Retinal pigment epithelial cell (primary cell): Measurements from ENCODE around the gene THRB.

Source experiments
- DNase-seq: peaks from one replicate; pipeline ENCODE4 v3.0.0-alpha.2; 2010; ENCODE audit warnings: low read depth
- H3K4me3 ChIP-seq: 2 replicates; pipeline ENCODE4 v1.5.1; 2011; ENCODE audit warnings: mild to moderate bottlenecking, low read length, control low read depth, moderate library complexity
- CTCF ChIP-seq: conservative IDR thresholded peaks from 2 replicates; pipeline ENCODE4 v1.5.1; 2011; ENCODE audit warnings: low read depth, low read length, control low read depth, inconsistent platforms

THRB gene

GRCh38 chr3:24158761-24159454, 335.7 kb downstream of the THRB start:
- no peak for DNase-seq
- H3K4me3 ChIP-seq, result no peak overlapping the region
- TF ChIP-seq CTCF, result no peak

GRCh38 chr3:24157106-24157505, 337.5 kb downstream of the THRB start:
- no peak overlapping the region for H3K4me3 ChIP-seq
- no peak for DNase-seq
- no peak for TF ChIP-seq CTCF

GRCh38 chr3:24156466-24156865, 338.2 kb downstream of the THRB start:
- H3K4me3 ChIP-seq, result no peak overlapping the region
- no peak for TF ChIP-seq CTCF
- DNase-seq, result no peak

GRCh38 chr3:24155276-24155675, 339.4 kb downstream of the THRB start:
- no peak for TF ChIP-seq CTCF
- DNase-seq, result no peak
- no peak overlapping the region for H3K4me3 ChIP-seq

GRCh38 chr3:24154781-24155180, 339.9 kb downstream of the THRB start:
- DNase-seq, result no peak
- H3K4me3 ChIP-seq, result no peak overlapping the region
- no peak for TF ChIP-seq CTCF

- no peak overlapping the region for H3K4me3 ChIP-seq
- TF ChIP-seq CTCF, result no peak
- no peak for DNase-seq
Measured at GRCh38 chr3:24154013-24154695, 340.5 kb downstream of the THRB start.

- TF ChIP-seq CTCF, result no peak
- no peak for DNase-seq
- no peak overlapping the region for H3K4me3 ChIP-seq
Measured at GRCh38 chr3:24151594-24151993, 343.1 kb downstream of the THRB start.
